GM21786 (cell line): ENCODE results near the gene RFPL2.

Source experiments
- ATAC-seq: cut with Tn5 transposase; IDR thresholded peaks from one replicate; pipeline ENCODE4 v1.9.1; 2021; ENCODE audit not compliant: unreplicated experiment

RFPL2 gene

DNA sequence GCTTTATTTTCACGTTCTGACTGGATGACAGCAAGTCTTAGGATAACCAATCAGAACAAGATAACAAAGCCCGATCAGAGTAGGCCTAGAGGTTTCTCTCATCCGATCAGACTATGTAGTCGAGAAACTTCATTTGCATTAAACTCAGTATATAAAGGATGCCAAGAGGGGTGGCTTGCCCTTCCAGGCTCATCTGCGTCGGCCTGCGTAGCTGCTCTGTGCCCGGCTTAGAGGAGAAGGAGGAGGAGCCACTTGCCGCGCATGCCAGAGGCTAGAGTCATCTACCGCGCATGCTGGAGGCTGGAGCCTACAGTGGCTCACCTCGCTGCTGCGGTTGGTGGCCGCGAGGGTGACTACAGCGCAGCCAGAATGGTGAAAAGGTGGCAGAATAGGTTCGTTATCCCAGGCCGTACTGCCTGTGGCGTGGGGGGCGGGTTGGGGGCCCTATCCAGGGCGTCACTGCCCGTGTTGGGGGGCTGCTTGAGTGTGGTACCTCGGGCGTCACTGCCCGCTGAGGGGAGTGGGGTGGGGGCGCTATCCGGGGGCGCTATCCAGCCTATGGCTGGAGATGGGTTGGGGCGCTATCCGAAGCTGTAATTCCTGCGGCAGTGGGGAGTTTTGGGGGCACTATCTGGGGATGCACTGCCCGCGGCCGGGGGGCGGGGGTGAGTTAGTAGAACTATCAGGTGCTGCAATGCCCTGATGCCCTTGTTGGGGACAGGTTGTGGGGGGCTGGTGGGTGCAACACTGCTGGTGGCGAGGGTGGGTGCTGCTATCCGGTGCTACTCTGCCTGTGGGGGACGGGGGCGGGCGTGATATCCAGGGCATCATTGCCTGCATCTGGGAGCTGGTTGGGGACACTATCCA is at the start of gene RFPL2:
Gene RFPL2, minus strand, starts transcription at position 218 of the 867 bp plus-strand sequence. CDS start 2,622 bp downstream, outside the sequence.
- no peak for ATAC-seq

DNA sequence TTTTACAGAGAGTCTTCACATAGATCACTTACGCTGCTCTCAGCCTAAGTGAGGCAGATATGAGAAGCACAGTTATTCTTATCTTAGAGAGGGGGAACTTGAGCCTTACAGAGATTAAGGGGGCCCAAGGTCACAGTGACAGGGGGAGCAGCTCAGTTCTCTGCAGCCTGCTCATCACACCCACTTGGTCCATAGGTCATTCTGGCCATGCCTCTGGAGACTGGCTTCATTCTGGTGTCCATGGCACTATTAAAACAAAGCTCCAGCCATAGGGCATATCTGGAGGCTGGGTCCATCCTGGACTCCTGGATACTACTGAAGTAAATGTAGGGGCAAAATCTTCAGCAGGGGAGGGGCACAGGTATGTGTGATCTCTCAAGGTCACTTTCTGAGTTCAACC is 44.4 kb upstream of the RFPL2 start:
- ATAC-seq = no peak

DNA sequence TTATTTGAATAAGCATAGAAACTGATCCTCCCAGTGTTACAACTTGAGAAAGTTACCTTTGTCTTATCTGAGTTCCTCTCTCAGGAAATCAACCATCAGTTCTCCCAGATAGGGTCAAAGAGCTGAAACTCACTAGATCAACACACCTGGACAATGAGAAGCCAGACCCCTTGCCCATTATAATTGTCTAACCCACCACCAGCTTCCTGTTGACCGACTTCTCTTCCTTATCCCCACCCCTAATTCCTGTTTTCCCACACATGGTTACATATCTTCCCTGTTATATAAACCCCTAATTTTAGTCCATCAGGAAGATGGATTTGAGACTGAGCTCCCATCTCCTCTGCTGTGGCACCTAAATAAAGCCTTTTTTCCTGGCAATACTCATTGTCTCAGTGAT is 43.4 kb upstream of the RFPL2 start:
- ATAC-seq = no peak

DNA sequence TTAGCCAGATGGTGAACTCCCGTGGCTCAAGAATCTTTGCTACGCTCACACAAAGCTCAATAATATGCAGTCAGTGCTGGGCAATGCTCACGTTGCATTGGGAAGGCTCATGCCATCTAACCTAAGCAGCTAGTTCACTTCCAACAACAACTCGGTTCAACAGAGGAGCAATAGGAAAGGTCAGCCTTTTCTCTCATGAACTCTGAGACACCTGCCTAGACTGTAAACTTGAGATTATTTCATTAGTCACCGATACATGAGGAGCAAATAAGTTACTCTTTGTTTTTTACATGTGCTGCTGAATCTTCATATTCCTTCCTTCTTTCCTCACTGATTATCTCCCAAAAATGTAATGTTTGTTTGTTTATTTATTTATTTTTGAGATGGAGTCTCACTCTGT is 41.3 kb upstream of the RFPL2 start:
- ATAC-seq = no peak

DNA sequence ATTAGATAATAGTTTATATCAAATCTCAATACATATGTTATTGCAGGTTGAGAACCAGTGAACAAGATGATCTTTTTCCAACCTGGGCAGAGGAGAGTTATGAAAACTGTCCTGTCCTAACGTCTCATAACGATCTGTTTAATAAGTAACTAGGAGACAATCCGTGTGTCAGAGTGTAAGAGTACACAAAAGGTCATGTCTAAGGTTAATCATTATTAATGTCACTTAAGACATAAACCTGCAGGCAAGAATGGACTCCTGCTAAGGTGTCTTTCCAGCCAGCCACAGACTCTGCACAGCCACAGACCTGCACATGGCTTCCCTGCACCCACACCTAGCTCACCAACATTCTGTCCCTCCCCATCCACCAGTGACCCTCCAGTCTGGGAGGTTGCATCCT is 40.2 kb upstream of the RFPL2 start:
- no peak for ATAC-seq

DNA sequence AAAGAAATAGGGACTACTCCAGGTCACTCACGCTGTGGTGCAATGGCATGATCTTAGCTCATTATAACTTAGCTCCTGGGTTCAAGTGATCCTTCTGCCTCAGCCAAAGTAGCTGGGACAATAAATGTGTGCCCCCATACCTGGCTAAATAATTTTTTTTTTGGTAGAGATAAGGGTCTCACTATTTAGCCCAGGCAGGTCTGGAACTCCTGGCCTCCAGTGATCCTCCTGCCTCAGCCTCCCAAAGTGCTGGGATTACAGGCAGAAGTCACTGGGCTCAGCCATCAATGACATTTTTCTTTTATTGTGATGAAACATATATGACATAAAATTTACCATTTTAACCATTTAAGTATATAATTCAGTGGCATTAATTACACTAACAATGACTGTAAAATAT is 39.7 kb upstream of the RFPL2 start:
- no peak for ATAC-seq

DNA sequence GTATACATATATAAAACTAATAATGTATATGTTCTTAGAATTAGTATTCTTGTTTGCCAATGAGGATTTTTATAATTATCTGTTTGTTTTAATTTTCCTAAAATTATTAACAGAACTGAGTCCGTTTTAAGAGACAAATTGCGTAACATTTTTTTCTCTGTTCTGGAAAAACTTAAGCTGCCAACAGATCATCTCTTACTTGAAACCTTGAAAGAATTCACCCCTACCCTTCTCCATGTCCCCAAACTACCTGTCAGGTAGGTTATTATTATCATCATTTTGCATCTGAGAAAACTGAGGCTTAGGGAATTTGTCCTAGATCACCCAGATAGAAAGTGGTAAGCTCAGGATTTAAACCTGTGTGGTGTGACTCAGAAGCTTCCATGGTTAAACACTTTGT is 35.6 kb upstream of the RFPL2 start:
- no peak for ATAC-seq

DNA sequence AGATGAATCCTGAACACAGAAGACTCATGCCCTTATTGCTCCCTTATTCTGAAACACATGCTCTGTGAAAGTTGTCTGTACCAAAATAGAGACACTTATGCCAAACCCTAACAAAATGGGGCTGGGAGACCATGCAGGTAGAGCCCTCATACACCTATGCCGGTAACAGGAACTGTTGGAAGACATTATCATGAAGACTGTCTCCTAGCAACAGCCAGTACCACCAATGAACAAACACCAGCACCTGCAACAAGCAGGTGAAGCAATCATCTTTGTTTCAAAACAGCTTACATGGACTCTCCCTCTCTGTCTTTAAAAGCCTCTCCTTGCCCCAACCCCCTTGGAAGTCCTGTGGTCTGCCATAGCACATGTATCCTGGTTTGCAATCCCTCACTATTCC is 33.0 kb upstream of the RFPL2 start:
- ATAC-seq = no peak

DNA sequence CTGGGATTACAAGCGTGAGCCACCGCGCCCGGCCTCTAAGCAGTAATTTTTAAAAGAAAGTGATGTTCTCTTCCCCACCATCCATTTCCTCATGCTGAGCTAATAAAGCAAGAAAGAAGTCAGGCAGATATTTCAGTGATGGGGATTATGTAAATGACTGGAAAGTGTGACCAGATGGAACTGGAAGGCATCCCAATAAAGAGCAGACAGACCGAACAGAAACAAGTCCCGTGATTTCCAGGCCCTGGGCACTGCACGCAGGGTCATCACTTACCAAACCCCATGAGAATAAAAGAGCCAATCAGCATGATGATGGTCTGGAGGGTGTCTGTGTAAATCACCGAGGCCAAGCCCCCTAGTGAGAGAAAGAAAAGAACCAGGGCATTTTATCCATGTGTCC is 32.1 kb upstream of the RFPL2 start:
- no peak for ATAC-seq

DNA sequence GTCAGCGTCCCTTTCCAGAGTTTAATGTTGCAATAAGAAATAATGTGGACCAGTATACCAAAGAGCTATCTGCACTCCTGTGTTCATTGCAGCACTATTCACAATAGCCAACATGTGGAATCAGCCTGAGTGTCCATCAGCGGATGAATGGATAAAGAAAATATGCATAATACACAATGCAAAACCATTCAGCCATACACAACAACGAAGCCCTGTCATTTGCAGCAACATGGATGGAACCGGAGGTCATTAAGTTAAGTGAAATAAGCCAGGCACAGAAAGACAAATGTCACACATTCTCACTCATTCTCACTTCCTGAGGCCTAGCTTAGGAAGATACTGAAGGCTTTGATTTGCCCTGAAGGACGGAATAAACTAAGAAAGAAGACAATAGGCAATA is 28.2 kb upstream of the RFPL2 start:
- ATAC-seq = no peak

DNA sequence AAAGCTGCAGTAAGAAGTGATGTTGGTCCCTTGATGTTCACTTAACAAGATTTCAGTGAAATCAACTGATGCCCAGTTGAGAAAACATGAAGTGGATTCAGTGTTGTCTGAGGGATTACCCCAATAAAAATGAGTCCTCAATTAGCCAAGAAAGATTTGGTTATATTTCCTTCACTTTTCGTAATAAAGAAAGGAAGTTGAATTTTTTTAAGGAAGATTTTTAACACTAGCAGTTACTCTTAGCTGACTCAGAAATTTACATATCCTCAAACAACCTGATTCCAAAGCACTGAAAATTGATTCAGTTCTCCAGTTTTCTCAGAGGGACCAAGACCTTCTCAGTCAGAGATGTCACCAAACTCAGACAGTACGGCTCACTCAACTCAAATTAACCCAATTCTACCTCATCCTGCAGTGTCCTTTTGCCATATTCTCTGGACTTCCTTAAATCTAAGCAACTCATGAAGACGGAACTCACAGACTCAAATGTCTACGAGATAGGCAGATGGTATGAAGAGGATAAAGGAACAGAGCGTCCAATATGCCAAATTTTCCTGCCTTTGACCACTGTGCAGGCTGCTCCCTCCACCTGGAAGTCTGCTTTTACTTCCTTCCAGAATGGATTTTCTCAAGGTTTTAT is 27.4 kb upstream of the RFPL2 start:
- ATAC-seq = no peak

DNA sequence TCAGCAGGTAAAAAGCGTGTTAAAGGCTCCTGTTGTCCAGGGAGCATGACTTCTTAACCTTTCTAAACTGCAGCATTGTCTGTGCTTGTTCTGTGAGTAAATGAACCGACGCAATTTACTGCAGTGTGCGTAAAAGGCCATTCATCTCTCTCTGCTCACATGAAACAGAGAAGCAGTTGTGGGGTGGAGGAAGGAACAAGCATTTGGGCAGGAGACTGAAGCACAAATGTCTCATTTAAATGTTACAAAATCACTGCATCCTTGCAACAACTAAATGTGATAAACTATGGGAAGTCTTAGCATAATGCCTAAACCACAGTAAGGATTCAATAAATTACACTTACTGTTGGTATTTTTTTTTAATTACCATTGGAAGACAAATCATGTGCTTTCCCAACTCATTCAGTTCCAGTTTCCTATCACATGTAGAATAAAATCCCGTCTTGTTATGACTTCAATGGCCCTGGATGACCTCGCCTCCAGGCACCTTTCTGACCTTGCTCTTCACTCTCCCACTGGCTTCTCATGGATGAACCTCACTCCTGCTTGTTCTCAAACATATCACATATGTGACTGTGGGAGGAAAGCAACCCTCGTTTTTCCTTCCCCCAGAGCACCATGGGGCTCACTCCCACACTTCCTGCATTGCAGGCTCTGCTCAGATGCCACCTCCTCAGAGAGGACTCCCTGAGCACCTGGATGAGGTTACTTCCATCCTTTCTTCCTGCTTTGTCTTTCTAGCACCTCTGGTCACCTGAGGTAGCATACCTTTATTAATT is 21.6 kb upstream of the RFPL2 start:
- no peak for ATAC-seq

DNA sequence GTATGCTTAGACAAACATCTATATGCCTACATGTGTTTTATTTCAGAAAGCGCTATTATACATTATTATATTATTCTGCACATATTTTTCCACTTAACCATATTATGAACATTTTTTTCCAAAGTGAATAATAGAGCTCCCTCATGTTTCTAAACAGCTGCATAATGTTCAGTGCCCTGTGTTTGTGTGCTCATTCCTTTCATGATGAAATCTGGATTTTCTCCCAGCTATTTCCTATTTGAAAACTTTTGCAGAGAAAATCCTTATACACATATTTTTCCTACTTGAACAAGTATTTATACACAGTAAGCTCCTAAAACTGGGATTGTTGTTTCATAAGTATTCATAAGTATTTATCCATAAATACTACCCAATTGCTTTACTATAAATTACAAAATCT is 18.1 kb upstream of the RFPL2 start:
- no peak for ATAC-seq

DNA sequence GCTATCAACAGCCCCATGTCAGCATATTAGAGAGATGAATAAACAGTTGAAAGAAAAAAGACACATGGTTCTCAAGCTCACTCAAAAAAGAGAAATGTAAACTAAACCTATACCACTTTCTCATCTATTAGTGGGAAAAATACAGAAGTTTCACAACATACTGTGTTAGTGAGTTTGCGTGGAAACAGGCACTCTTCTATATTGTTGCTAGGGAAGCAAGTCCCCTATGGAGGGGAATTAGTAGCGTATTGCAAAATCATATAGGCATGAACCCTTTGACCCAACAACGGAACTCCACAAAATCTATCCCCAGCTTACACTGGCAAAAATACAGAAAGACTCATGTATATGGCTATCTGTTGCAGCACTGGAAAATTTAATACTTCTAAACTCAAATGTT is 14.2 kb upstream of the RFPL2 start:
- ATAC-seq = no peak

DNA sequence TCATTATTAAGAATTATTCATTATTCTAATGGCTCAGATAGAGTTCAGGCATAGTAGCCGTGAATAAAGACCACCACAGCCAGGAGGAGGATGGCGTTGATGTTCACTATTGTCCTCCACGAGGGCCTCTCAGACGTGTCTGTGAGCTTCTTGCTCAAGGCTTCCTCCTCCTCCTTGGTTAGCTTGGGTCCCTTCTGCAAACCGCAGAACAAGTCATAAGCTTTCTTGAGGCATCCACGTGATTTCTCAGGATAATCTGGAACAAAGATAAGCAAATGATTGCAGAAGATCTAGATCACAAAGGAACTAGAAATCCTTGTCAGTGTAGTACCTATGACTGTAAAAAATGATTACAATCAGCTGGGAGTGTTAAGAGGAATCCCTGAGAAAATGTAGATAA is 13.6 kb upstream of the RFPL2 start:
- ATAC-seq = no peak

DNA sequence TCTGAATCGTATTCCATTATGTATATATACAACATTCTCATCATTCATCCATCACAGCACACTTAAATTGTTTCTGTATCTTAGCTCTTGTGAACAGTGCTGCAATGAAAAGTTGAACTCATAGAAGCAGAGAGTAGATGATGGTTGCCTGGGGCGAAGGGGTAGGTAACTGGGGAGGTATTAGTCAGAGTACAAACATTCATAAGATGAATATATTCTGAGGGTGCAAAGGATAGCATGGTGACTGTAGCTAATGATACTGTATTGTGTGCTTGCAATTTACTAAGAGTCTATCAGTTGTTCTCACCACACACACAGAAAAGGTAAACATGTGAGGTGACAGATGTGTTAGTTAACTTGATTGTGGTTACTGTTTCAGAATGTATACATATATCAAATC is 12.6 kb upstream of the RFPL2 start:
- ATAC-seq = no peak

DNA sequence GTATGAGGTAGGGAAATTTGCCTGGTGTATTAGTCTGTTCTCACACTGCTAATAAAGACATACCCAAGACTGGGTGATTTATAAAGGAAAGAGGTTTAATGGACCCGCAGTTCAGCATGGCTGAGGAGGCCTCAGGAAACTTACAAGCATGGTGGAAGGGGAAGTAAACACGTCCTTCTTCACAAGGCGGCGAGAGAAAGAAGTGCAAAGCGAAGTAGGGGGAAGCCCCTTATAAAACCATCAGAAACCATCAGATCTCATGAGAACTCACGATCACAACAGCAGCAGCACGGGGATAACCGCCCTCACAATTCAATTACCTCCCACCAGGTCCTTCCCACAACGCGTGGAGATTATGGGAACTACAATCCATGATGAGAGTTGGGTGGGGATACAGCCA is 12.0 kb upstream of the RFPL2 start:
- no peak for ATAC-seq

DNA sequence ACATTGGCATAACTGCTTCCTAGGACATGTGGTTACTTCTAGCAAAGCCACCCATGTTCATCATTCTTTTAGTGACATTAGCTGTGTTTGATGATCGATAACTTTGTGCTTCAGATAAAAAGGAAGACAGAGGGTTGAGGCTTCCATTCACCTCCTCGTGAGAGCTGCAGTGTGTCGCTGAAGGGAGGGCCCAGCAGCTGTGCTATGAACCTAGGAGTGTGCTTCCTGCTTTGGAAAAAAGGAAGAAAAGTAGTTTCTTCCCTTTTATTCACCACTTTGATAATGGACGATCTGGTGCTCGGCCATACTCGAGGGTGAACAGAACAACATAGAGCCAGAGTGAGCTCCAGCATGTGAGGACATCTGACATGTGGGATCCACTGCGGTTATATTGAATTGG is 6.1 kb upstream of the RFPL2 start:
- ATAC-seq = no peak

DNA sequence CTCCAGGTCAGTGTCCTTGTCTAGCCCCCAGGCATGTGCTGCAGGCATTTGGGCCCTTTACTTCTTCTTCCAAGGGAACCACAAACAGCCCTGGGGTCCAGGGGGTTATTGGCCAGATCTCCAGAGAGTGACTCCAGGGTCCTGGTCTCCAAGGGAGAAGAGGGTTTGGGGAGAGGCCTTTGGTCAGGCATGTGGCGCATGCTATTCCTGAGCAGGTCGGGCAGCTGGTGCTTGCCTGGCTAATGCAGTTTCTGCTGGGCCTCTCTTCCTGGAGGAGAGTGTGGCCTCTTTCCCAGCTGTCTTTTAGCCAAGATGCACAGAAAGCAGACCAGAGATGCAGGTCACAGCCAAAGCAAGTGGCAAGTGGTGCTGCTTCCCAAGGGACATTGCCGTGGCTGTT is 3.8 kb upstream of the RFPL2 start:
- no peak for ATAC-seq

DNA sequence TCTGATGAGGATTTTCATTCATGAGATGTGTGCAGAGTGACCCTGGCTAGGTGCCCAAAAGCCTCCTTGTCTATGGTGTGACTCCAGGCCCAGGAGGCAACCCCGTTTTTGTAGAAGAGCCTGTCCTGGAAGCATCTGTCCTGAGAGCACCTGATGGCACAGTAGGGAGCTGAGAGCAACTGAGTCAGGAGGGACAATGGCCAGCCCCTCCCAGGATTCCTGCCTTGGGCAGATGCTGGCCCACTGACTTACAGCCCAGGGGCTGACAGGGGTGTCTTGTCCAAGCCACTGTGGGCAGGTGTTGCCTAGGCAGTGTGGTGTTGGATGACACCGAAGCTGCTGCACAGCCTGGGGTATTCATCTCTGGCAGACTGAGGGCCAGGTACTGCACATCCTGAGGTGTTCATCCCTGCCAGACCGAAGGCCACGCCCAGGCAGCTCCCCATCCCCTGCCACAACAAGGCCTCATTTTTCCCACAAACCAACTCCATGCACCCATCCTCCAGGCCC is 3.2 kb upstream of the RFPL2 start:
- ATAC-seq = no peak
